Measurements from ENCODE around the gene ABCA10.
A peak's percentile ranks its signal among the peaks of the same experiment; 100 is the strongest.

ABCA10 gene

DNA sequence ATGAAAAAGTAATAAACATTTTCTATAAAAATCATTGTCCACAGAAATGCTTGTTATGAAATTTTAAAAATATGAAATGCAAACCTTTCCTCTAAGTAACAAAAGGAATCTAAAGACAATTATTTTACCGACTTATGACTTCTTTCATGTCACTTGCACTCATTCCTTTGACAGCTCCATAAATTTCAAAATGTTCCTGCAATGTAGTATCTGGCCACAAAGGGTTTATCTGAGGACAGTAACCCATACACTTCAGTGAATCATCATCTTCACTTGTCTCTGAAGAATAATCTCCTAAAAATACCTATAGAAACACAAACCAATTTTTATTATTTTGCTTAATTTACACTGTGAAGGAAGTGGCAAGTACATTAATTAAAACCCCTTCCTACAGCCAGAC, 25.6 kb upstream of the ABCA10 start:
- TF ChIP-seq, protein P1, sequence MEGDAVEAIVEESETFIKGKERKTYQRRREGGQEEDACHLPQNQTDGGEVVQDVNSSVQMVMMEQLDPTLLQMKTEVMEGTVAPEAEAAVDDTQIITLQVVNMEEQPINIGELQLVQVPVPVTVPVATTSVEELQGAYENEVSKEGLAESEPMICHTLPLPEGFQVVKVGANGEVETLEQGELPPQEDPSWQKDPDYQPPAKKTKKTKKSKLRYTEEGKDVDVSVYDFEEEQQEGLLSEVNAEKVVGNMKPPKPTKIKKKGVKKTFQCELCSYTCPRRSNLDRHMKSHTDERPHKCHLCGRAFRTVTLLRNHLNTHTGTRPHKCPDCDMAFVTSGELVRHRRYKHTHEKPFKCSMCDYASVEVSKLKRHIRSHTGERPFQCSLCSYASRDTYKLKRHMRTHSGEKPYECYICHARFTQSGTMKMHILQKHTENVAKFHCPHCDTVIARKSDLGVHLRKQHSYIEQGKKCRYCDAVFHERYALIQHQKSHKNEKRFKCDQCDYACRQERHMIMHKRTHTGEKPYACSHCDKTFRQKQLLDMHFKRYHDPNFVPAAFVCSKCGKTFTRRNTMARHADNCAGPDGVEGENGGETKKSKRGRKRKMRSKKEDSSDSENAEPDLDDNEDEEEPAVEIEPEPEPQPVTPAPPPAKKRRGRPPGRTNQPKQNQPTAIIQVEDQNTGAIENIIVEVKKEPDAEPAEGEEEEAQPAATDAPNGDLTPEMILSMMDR (IDR thresholded peaks at IDR 0.05): no peak
- no peak for TF ChIP-seq ZFX (IDR thresholded peaks at IDR 0.05; ENCODE audit: borderline replicate concordance)
- no peak overlapping the region for H3K27ac ChIP-seq

- TF ChIP-seq ZFX (IDR thresholded peaks at IDR 0.05; ENCODE audit: borderline replicate concordance): no peak
- TF ChIP-seq, protein P1 (IDR thresholded peaks at IDR 0.05): no peak
Measured at GRCh38 chr17:69250641-69251040, 22.0 kb upstream of the ABCA10 start.

GRCh38 chr17:69246726-69247375, 18.2 kb upstream of the ABCA10 start:
- TF ChIP-seq, protein P1 (IDR thresholded peaks at IDR 0.05): peak; percentile 77
- no peak for TF ChIP-seq ZFX (IDR thresholded peaks at IDR 0.05; ENCODE audit: borderline replicate concordance)
- H3K27ac ChIP-seq: no peak overlapping the region

More at GRCh38 chr17:69250641-69251040, 22.0 kb upstream of the ABCA10 start:
- no peak overlapping the region for H3K27ac ChIP-seq

GRCh38 chr17:69246202-69246601, 17.6 kb upstream of the ABCA10 start:
- TF ChIP-seq, protein P1 (IDR thresholded peaks at IDR 0.05): no peak
- no peak for TF ChIP-seq ZFX (IDR thresholded peaks at IDR 0.05; ENCODE audit: borderline replicate concordance)
- no peak overlapping the region for H3K27ac ChIP-seq

DNA sequence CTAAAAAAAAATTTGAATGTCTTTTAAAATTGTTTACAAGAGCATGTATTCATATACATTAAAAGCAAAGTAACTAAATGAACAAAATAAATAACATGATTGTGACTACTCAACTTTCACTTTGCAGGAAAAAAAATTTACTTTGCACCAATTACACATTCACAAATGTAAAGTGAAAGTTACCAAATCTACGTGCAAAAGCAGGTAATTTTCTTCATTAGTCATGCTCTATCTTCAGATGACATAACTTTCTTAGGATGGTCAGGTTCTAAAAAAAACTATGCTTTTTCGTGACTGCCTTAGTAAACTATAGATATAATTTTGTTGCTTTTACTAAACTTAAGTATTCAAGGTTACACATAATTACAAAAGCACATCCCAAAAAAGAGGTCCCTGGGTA, 17.0 kb upstream of the ABCA10 start:
- H3K27ac ChIP-seq: no peak overlapping the region

DNA sequence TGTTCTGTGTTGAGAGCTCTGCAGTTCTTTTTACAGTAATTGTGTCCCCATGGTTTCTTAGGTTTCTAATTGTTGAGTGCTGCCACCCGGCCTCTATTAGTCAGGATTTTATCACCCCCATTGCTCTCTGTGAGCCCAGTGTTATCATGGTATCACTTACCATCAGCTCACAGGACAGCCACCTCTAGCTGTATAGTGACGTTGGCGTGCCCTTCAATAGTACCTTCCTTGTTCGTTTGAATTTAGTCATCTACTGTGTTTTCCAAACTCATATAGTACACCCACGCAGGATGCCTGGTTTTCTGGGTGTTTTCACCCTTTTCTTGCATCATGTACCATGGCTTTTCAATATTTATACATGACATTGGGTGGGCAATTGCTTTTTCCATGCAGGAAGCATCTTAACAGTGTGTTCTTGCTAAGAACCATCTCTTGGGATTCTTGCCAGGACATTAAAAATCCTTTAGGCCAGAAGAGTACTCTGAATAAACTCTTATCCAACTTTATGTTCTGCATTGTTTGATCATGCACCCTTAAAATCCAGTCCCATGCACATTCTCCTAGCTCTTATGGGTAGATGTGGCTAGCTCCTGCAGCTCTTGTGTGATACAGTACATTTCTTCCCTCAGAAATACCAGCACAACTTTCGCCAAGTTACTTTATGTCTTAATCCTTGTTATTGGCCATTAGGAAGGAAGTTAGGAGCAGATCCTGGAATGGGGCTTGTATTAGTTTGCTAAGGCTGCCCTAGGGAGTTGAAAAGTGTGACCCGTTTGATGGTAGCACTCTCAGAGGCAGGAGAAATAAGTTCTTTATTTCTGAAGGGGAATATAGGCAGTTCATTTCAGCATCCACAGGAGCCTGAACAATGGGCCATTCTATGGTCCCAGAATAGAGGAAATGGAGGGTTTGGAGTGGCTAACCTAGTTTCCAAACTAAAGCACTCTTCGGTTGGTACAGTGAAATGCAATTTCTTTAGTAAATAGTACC, 11.3 kb upstream of the ABCA10 start:
- H3K27ac ChIP-seq: no peak overlapping the region
- TF ChIP-seq ZFX (IDR thresholded peaks at IDR 0.05; ENCODE audit: borderline replicate concordance): no peak
- TF ChIP-seq, protein P1 (IDR thresholded peaks at IDR 0.05): no peak

More for the DNA sequence above, 17.0 kb upstream of the ABCA10 start:
- TF ChIP-seq ZFX (IDR thresholded peaks at IDR 0.05; ENCODE audit: borderline replicate concordance): no peak
- TF ChIP-seq, protein P1 (IDR thresholded peaks at IDR 0.05): no peak

Data from 22Rv1 (cell line).